HCT116 (cell line): ENCODE data around the gene MFAP2. TPM values are rescaled to one million over a fixed set of nuclear protein-coding genes. Genes with fewer than 3 reads are reported as not detected.

Experiments
- ATAC-seq: fragments of 200-7000 bp; cut with Tn5 transposase; 2 replicates; pipeline ENCODE4 v1.9.1; 2020; ENCODE audit warnings: mild to moderate bottlenecking, moderate library complexity
- BruUV-seq: library from RNA; stranded (reverse); fragments of 400-500 nt; replicated peaks from 2 replicates; lab custom pipeline; 2021; lab: Mats Ljungman, UMichigan
- CTCF ChIA-PET: fragments of 300-600 bp; sonication (Branson Sonifier 250); formaldehyde crosslinking; loops from one replicate; lab custom pipeline; 2021; ENCODE audit warnings: antibody characterized with exemption; lab: Charles Lee
- POLR2A ChIA-PET: fragments of 300-600, 350-600 bp; sonication (Branson Sonifier 250); formaldehyde crosslinking; loops from one replicate; lab custom pipeline; 2021; ENCODE audit warnings: antibody characterized with exemption; lab: Charles Lee
- RAD21 ChIA-PET, 2 experiments: fragments of 300-600 bp; sonication (Branson Sonifier 250); formaldehyde crosslinking; loops; one replicate each; lab custom pipeline; 2023; ENCODE audit warnings: low total read pairs in 2 of 2; ENCODE audit not compliant: uncharacterized antibody in 2 of 2, unreplicated experiment in 2 of 2, low non-redundant PET in 1 of 2; lab: Charles Lee
- DNase-seq: peaks from one replicate; pipeline ENCODE4 v3.0.0-alpha.2; 2010; ENCODE audit warnings: low read depth, low spot score
- H2AFZ ChIP-seq: fragments of 200-600 bp; shearing (Covaris generic), sonication (generic); 2 replicates; pipeline ENCODE4 v1.6.1; 2017; ENCODE audit warnings: low read depth, mixed run types, mixed read lengths, antibody characterized with exemption, low read length; ENCODE audit not compliant: poor library complexity, severe bottlenecking
- H3K27ac ChIP-seq: 2 replicates; pipeline ENCODE4 v1.5.1; 2012; ENCODE audit warnings: low read depth, low read length
- H3K27me3 ChIP-seq: fragments of 200-600 bp; sonication (generic); 2 replicates; pipeline ENCODE4 v1.6.1; 2016; ENCODE audit warnings: mixed run types, low read length, mixed read lengths; ENCODE audit not compliant: insufficient read depth
- H3K36me3 ChIP-seq, 2 experiments: fragments of 200-500 bp in 1 of 2; fragments of 200-600 bp in 1 of 2; sonication (Bioruptor generic) in 1 of 2; sonication (generic) in 1 of 2; 2 replicates each; pipeline versions ENCODE4 v1.5.1 to v1.6.1; 2014 to 2016; ENCODE audit warnings: low read length in 2 of 2, inconsistent platforms in 1 of 2, mixed read lengths in 1 of 2, mixed run types in 1 of 2; ENCODE audit not compliant: insufficient read depth in 2 of 2, control insufficient read depth in 1 of 2
- H3K4me1 ChIP-seq, 2 experiments: fragments of 200-600 bp in 1 of 2; sonication (generic) in 1 of 2; 2 replicates each; pipeline versions ENCODE4 v1.5.1 to v1.6.1; 2012 to 2017; ENCODE audit warnings: low read length in 2 of 2, inconsistent platforms in 1 of 2, mild to moderate bottlenecking in 1 of 2, mixed read lengths in 1 of 2, mixed run types in 1 of 2, moderate library complexity in 1 of 2; ENCODE audit not compliant: insufficient read depth in 2 of 2, control insufficient read depth in 1 of 2
- H3K4me2 ChIP-seq: fragments of 200-600 bp; sonication (generic); 2 replicates; pipeline ENCODE4 v1.6.1; 2017; ENCODE audit warnings: mixed run types, low read length, mixed read lengths
- H3K4me3 ChIP-seq, 2 experiments: fragments of 200-600 bp in 1 of 2; sonication (generic) in 1 of 2; replicated peaks in 1 of 2; 2 replicates each; pipeline ENCODE4 v1.5.1; 2011 to 2016; ENCODE audit warnings: low read length in 2 of 2, control low read depth in 1 of 2, low read depth in 1 of 2, mild to moderate bottlenecking in 1 of 2, mixed read lengths in 1 of 2, mixed run types in 1 of 2
- H3K79me2 ChIP-seq: fragments of 200-600 bp; sonication (generic); 2 replicates; pipeline ENCODE4 v1.6.1; 2017; ENCODE audit warnings: mild to moderate bottlenecking, mixed run types, low read length, moderate library complexity, mixed read lengths; ENCODE audit not compliant: insufficient read depth
- H3K9ac ChIP-seq: fragments of 200-600 bp; sonication (generic); 2 replicates; pipeline ENCODE4 v1.6.1; 2016; ENCODE audit warnings: low read length, mixed read lengths
- H3K9me2 ChIP-seq: fragments of 200-600 bp; sonication (generic), shearing (Covaris generic); 2 replicates; pipeline ENCODE4 v1.6.1; 2017; ENCODE audit warnings: mixed run types, mild to moderate bottlenecking, moderate library complexity; ENCODE audit not compliant: insufficient read depth
- H3K9me3 ChIP-seq, 2 experiments: fragments of 200-500 bp in 1 of 2; fragments of 200-600 bp in 1 of 2; sonication (Bioruptor generic) in 1 of 2; sonication (generic) in 1 of 2; 2 replicates each; pipeline ENCODE4 v1.6.1; 2014 to 2017; ENCODE audit warnings: low read length in 2 of 2, mixed read lengths in 2 of 2, inconsistent platforms in 1 of 2, low read depth in 1 of 2, mild to moderate bottlenecking in 1 of 2, mixed run types in 1 of 2, moderate library complexity in 1 of 2; ENCODE audit not compliant: control insufficient read depth in 1 of 2, insufficient read depth in 1 of 2
- H4K20me1 ChIP-seq: fragments of 200-600 bp; sonication (generic), shearing (Covaris generic); 2 replicates; pipeline ENCODE4 v1.6.1; 2017; ENCODE audit warnings: mixed run types, mild to moderate bottlenecking, moderate library complexity; ENCODE audit not compliant: insufficient read depth
- CBX3 ChIP-seq: IDR thresholded peaks from 2 replicates; pipeline ENCODE4 v1.6.1; 2012; ENCODE audit warnings: low read depth
- CEBPB ChIP-seq: IDR thresholded peaks from 2 replicates; pipeline ENCODE4 v1.6.1; 2012; ENCODE audit warnings: low read depth
- EGR1 ChIP-seq: IDR thresholded peaks from 2 replicates; pipeline ENCODE4 v1.6.1; 2012; ENCODE audit warnings: low read depth
- ELF1 ChIP-seq: IDR thresholded peaks from 2 replicates; pipeline ENCODE4 v1.6.1; 2012; ENCODE audit warnings: low read depth, borderline replicate concordance
- EZH2 ChIP-seq: fragments of 200-600 bp; sonication (generic); IDR thresholded peaks from 2 replicates; pipeline ENCODE4 v1.6.1; 2017; ENCODE audit warnings: antibody characterized with exemption, mixed run types
- EZH2phosphoT487 ChIP-seq: fragments of 200-600 bp; IDR thresholded peaks from 2 replicates; pipeline ENCODE4 v1.6.1; 2018; ENCODE audit warnings: antibody characterized with exemption, borderline replicate concordance
- JUND ChIP-seq: IDR thresholded peaks from 2 replicates; pipeline ENCODE4 v1.6.1; 2012
- POLR2A ChIP-seq: IDR thresholded peaks from 2 replicates; pipeline ENCODE4 v1.7.0; 2011; ENCODE audit warnings: borderline replicate concordance; ENCODE audit not compliant: insufficient read depth, insufficient read length; ENCODE audit errors: extremely low read depth
- RAD21 ChIP-seq: IDR thresholded peaks from 2 replicates; pipeline ENCODE4 v1.6.1; 2012; ENCODE audit warnings: low read depth, mild to moderate bottlenecking
- SIN3A ChIP-seq: IDR thresholded peaks from 2 replicates; pipeline ENCODE4 v1.6.1; 2012; ENCODE audit warnings: low read depth
- SP1 ChIP-seq: IDR thresholded peaks from 2 replicates; pipeline ENCODE4 v1.6.1; 2012; ENCODE audit warnings: low read depth
- SRF ChIP-seq: IDR thresholded peaks from 2 replicates; pipeline ENCODE4 v1.6.1; 2012; ENCODE audit warnings: low read depth
- ZFX ChIP-seq: fragments of 450-650 bp; IDR thresholded peaks from 2 replicates; pipeline ENCODE4 v1.6.1; 2017
- ZNF274 ChIP-seq: fragments of 200-500 bp; sonication (Bioruptor generic); IDR thresholded peaks from 2 replicates; pipeline ENCODE4 v1.6.1; 2014; ENCODE audit warnings: mild to moderate bottlenecking, low read depth, low read length, inconsistent platforms
- intact Hi-C: fragments of 100-400 bp; cut with micrococcal nuclease; formaldehyde crosslinking; loops from 2 replicates; pipeline ENCODE4 v1.10.0; 2022
- total RNA-seq: library from RNA; stranded (reverse); gene quantifications from one replicate; pipeline ENCODE4 v1.2.1, GENCODE V29; 2021; ENCODE audit not compliant: unreplicated experiment
- TF ChIP-seq, protein P1 (sequence below): IDR thresholded peaks from 2 replicates; pipeline ENCODE4 v1.6.1; 2012

The MFAP2 gene
- total RNA-seq, 1 experiment from 2014 or later, result 63.1 TPM

DNA sequence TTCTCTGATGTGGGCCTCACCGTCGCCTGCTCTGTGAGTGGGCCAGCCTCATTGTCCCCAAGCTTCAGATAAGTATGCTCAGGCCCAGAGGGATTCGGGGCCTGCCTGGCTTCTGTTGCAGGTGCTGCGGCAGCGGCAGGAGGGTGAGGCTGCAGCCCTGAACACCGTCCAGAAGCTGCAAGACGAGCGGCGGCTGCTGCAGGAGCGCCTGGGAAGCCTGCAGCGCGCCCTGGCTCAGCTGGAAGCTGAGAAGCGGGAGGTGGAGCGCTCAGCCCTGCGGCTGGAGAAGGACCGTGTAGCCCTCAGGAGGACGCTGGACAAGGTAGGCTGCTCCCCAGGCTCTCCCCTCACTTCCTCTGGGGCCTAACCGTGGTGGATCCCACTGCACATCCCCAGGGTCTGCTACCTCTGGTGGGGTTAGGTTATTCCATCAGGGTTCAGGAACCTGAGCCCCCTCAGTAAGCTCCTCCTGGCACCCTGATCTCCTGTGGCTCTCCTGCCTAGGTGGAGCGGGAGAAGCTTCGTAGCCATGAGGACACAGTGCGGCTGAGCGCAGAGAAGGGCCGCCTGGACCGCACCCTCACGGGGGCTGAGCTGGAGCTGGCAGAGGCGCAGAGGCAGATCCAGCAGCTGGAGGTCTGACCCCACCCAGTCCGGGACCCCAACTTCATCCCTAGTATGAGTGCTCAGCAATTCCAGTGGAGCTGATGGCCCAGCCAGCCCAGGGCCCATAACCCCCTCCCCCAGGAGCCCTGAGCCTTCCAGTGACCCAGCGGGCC, 10.1 kb downstream of the MFAP2 start:
- no peaks in the 10 kb centered on the region for H3K9me2 ChIP-seq
- peaks cover 0 to 2% of the 10 kb centered on the region in 2 experiments; a peak in 2 of 4 replicates for H3K36me3 ChIP-seq
- TF ChIP-seq SIN3A (no peak), SP1 (no peak), ZFX (no peak), EZH2 (no peak), SRF (no peak), RAD21 (no peak), EGR1 (no peak)
- TF ChIP-seq, protein P1, sequence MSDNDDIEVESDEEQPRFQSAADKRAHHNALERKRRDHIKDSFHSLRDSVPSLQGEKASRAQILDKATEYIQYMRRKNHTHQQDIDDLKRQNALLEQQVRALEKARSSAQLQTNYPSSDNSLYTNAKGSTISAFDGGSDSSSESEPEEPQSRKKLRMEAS, result no peak
- no peak overlapping the region for H3K9ac ChIP-seq
- ChIA-PET POLR2A (no interaction called here), CTCF (no interaction called here), RAD21 (no interaction called here)
- DNase-seq (no peak), ATAC-seq (no peak)
- H3K9me3 ChIP-seq, result no peaks in the 10 kb centered on the region
- BruUV-seq, result no TSS peak
- intact Hi-C loops, result no loop called here
- no peak overlapping the region for H2AFZ ChIP-seq
- H3K4me3 ChIP-seq, result no peak overlapping the region
- H3K79me2 ChIP-seq, result no peaks in the 10 kb centered on the region
- H3K4me2 ChIP-seq, result no peak overlapping the region
- H4K20me1 ChIP-seq, result no peaks in the 10 kb centered on the region
- no peak overlapping the region for H3K27ac ChIP-seq
- H3K27me3 ChIP-seq, result no peaks in the 10 kb centered on the region
- H3K4me1 ChIP-seq, result peaks cover 11 to 14% of the 10 kb centered on the region in 2 experiments

DNA sequence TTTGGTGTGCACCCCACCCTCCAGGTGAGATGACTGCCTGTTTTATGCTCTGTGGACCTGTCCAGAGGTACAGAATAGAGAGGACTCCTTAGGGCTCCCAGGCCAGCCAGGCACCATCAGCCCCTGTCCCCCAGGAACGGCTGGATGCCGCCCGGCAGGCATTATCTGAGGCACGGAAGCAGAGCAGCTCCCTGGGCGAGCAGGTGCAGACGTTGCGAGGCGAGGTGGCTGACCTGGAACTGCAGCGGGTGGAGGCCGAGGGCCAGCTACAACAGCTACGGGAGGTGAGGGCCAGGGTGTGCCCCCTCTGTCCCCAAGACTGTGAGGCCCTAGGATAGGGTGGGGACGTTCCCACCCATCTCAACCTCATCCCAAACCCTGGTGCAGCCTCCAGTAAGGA, 10.8 kb downstream of the MFAP2 start:
- POLR2A ChIA-PET, result no interaction called here

More for the DNA sequence above, 10.8 kb downstream of the MFAP2 start:
- no peak overlapping the region for H3K27ac ChIP-seq
- ChIA-PET CTCF (no interaction called here), RAD21 (no interaction called here)
- H3K27me3 ChIP-seq, result no peaks in the 10 kb centered on the region
- H3K4me3 ChIP-seq, result no peak overlapping the region
- intact Hi-C loops, result no loop called here
- no peak for ATAC-seq
- no TSS peak for BruUV-seq
- H3K9ac ChIP-seq, result no peak overlapping the region
- no peak for TF ChIP-seq ZFX
- TF ChIP-seq ZNF274, result no peak
- TF ChIP-seq EZH2phosphoT487, result no peak
- no peak for TF ChIP-seq CEBPB
- TF ChIP-seq JUND, result no peak
- TF ChIP-seq EZH2, result no peak
- TF ChIP-seq ELF1, result no peak
- TF ChIP-seq CBX3, result no peak
- no peak for TF ChIP-seq POLR2A
- H3K4me1 ChIP-seq, result peaks cover 11 to 14% of the 10 kb centered on the region in 2 experiments
- no peak for DNase-seq
- H3K4me2 ChIP-seq, result no peak overlapping the region
- H4K20me1 ChIP-seq, result no peaks in the 10 kb centered on the region
- H3K9me3 ChIP-seq, result no peaks in the 10 kb centered on the region
- no peaks in the 10 kb centered on the region for H3K79me2 ChIP-seq
- H3K36me3 ChIP-seq, result peaks cover 0 to 2% of the 10 kb centered on the region in 2 experiments; a peak in 1 of 4 replicates
- no peak overlapping the region for H2AFZ ChIP-seq
- H3K9me2 ChIP-seq, result no peaks in the 10 kb centered on the region
